GM21528 (cell line): Measurements from ENCODE around the gene ZNF431.
"Not testable (repeated sequence)": the region's sequence is repeated elsewhere in the genome, so short reads cannot be mapped to it uniquely, and the experiment has no call there.

Experiments
- ATAC-seq: cut with Tn5 transposase; IDR thresholded peaks from one replicate; pipeline ENCODE4 v1.9.1; 2021; ENCODE audit warnings: mild to moderate bottlenecking, moderate library complexity; ENCODE audit not compliant: unreplicated experiment, low FRiP score

ZNF431 gene

DNA sequence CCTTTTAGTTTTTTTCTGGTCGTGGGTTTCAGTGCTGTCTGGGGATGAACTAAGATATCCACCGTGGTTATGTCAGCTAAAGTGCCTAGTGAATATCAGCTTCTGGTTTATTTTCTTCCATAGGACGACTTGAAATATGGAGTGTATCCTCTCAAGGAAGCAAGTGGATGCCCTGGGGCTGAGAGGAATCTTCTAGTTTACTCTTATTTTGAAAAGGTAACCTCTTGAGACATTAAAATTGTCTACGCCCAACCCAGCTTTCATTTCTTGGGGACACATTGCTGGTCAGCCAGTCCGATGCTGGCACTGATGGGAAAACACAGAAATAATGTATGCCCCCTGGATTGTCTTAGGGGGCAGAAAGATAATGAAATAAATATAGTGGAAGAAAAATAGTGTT is 1.6 kb downstream of the ZNF431 start:
- ATAC-seq: no peak

DNA sequence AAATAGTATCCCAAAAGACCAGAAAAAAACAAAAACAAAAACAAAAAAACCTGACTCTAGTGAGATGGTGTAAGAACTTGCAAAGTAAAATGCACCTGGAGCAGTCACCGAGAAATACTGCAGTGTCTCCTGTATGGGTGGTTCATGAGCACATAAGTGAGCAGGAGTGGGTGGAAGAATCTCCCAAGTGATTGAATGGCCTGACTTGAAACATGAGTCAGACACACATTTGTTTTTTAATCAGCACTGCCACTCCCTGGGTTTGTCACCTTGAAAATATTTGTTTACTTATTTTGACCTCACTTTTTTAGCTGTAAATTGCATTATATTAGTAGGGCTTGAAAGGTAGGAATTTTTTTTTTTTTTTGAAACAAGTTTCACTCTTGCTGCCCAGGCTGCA is 2.0 kb downstream of the ZNF431 start:
- ATAC-seq: no peak

DNA sequence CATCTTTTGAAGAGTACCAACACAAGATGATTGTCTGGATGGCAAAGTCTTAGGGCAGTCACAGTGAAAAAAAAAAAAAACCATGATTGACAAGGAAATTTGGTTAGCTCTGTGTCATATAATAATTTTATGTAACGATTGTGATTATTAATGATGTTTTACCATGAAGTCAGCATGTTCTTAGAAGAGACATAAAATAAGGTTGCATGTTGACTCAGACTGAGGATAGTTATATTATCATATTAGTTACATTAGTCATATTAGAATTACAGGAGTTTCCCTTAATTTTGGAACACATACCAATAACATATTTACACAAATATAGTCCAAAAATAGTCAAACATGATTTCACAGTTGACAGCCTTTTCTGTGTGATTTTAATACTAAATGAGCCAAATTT is 5.7 kb downstream of the ZNF431 start:
- no peak for ATAC-seq

DNA sequence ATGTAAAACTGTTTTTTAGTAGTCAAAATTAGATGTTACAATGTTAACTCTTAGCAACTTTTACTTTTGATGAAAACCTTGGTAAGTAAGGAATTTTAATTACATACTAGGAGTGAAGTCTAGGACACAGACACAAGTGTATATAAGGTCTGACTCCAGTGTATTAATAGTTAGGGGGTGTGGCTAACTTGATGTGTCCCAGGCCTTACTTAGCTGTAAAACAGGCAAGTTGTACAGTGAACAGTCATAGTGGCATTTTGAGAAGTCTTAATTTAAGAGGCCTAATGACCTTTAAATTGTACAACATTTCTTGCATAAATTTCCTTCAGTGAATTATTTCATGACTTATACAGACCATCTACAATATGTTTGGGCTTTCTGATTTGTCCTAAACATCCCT is 6.8 kb downstream of the ZNF431 start:
- no peak for ATAC-seq

DNA sequence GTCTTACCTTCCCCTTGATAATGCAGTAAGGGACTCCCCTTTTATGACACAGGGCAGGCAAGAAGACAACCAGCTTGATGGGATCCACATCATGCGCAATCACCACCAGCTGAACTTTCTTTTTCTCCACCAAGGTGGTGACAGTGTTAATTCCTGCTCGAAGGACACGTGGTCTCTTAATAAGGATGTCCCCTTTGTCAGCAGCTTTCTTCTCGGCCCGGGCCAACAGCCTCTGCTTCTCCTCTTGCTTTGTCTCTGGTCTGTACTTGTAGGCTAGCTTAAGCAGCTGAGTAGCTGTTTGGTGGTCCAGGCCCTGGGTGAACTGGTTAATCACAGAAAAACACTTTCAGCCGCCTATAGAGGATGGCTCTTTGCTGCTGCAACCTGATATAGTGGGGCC is 8.0 kb downstream of the ZNF431 start:
- no peak for ATAC-seq

DNA sequence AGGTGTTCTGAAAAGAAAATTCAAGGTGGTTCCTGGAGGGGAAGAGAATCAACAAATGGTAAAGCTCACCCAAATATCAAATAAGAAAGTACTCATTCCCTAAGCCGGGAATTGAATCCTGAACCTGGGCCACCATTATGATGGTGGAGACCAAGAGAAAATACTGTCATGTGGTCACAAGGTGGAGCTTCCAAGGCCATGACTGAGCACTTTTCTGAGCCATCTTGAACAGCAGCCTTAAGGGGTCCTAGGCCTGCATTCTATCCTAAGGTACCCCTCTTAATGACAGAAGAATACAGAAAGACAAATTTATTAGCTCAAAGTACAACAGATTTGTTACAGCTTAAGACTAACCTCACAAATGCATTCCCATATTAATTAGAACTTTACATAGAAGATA is 9.6 kb downstream of the ZNF431 start:
- no peak for ATAC-seq

DNA sequence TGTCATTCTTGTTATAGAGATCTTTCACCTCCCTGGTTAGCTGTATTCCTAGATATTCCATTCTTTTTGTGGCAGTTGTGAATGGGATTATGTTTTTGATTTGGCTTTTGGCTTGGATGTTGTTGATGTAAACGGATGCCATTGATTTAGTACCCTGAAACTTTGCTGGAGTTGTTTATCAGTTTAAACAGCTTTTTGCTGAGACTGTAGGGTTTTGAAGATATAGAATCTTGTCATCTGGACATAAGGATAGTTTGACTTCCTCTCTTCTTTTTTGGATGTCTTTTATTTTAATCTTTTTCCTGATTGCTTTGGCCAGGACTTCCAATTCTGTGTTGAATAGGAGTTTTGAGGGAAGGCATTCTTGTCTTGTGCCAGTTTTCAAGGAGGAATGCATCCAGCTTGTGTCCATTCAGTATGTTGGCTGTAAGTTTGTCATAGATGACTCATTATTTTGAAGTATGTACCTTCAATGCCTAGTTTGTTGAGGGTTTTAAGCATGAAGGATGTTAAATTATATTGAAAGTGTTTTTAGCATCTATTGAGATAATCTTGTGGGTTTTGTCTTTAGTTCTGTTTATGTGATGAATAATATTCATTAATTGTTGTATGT is 16.8 kb downstream of the ZNF431 start:
- no peak for ATAC-seq

DNA sequence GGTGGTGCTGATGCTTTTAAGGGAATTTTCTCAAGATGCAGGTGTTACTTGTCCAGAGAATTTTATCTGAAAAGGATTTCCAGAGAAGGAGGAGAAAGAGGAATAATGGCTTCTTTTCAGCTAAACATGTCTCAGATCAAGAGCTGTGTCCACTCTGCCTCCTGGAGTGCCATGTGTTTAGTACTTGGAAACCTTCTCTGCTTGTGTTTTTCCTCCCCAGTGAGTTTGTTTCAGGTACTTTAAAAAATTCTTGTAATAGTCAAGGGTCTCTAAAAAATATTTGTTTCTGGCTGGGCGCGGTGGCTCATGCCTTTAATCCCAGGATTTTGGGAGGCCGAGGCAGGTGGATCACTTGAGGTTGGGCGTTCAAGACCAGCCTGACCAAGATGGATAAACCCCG is 22.7 kb downstream of the ZNF431 start:
- ATAC-seq: no peak

DNA sequence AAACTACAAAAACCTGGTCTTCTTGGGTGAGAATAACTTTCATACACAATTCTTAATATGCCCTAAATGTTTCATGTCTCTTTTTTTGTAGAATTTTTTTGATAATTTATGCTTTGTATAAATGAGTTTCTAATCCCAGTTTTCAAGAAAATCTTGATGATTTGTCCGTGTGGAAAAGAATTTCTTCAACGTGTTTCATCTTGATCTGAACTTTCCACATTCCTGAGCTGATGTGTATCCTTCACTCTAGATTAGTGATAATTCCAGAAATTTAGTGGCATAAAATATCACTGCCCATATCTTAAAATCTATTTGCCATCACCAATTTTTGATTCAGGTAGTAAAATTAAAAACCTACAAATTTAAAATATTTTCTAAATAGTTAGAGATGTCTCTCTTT is 24.6 kb downstream of the ZNF431 start:
- no peak for ATAC-seq

DNA sequence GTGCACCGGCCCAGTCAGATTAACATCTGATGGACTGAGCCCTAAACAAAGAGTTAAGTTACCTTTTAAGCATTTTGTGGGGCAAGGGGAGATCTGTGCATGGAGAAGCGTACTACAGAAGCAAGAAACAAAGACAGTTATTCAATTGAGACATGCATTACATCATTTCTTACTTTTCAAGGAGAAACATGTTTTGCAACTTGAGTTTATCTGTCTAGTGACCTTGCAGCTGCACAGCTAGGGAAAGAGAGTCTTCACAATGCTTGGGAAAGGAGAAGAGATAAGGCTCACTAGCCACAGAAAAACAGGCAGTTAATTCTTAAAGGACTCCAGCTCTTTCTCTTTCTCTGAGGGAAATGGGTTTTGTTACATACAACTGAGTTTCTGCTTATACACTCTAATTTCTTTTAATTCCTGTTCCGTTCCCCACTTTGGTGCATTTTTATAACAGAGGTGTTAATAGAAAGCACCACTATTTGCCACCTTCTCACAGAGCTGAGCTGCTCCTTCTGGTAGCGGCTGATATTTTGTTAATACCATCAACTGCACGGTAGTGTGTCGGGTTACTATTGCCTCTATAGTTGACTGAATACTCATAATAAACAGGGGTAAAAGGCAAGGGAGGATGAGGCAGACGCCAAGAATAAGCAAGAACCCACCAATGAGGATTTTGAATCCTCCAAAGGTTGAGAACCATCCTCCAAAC is 55.9 kb downstream of the ZNF431 start:
- no peak for ATAC-seq

DNA sequence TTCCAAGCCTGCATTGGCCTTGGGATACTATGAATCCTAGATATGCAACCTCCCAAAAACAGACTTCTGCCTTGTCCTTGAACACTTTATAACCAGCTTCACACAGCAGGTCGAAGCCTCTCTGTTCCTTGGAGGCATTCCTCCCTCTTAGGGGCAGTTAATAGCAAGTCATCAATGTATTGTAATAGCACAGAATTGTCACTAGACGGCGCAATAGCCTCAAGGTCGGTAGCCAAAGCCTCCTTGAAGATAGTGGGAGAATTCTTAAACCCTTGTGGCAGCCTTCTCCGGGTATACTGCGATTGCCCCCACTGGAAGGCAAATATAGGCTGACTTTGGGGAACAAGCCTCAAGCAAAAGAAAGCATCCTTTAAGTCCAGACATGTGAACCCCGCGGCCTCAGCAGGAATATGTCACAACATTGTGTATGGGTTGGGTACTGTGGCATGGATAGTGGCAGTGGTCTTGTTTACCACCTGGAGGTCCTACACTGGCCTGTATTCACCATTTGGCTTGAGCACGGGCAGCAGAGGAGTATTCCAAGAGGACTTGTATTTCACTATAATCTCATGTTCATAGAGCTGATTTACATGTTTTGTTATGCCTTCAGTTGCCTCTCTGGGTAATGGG is 61.1 kb downstream of the ZNF431 start:
- ATAC-seq: no peak

DNA sequence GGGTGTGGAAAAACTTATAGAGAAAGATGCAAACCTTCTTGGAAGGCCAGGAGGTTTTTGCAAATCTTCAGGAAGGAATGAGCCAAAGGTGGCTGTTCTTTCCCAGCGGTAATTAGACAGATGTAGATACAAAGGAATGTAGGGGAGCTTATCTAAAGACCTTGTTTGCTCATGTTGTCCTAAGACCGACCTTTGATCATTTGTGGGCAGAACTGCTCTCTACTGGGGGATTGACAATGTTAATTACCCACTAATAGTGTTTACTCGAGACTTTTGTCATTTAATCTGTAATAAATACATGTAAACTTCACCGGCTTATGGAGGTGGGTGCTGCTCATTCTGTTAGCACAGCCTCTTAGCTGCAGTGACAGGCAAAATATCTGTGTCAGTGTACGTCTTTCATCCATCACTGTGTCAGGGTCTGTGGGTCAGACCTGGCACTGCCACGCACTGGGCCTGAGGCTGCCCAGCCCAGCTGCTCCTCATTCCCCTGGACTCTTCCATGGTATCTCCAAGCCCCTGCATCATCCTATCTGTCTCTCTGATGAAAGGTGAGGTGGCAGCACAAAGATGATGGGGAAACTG is 68.3 kb downstream of the ZNF431 start:
- no peak for ATAC-seq

DNA sequence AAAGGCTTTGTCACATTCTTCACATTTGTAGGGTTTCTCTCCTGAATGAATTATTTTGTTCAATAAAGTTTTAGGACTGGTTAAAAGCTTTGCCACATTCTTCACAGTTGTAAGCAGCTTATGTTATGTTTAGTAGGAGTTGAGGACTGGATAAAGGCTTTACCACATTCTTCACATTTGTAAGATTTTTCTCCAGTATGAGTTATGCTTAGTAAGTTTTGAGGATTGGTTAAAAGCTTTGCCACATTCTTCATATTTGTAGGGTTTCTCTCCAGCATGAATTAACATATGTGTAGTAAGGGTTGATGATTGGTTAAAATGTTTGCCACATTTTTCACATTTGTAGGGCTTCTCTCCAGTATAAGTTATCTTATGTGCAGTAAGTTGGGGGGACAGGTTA is 79.9 kb downstream of the ZNF431 start:
- no peak for ATAC-seq

DNA sequence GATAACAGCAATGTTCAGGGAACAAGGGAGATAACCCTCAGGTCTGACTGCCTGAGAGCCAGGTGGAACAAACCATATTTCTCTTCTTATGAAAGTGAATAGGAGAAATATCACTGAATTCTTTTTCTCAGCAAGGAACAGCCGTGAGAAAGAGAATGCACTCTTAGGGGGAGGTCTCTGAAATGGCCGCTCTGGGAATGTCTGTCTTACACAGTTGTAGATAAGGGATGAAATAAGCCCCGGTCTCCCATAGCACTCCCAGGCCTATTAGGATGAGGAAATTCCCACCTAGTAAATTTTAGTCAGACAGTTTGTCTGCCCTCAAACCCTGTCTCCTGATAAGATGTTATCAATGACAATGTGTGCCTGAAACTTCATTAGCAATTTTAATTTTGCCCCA is 88.1 kb downstream of the ZNF431 start:
- not testable (repeated sequence) for ATAC-seq

DNA sequence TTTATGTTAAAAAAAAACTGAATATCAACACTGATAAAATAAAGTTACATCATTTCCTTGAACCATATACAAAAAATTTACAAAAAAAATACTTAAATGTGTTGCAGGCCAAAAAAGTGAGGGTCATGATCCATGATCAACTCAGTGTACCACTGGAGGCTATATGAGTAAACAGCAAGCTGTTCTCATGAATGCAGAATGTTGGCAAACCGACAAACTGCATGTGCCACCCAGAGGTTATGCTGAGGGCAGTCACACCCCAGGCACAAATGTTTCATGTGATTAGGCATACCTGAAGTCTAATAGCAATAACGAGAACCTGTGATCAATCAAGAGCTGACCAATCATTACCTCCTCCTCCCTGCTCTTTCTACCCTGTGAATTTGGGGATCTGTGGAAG is 91.9 kb downstream of the ZNF431 start:
- no peak for ATAC-seq

DNA sequence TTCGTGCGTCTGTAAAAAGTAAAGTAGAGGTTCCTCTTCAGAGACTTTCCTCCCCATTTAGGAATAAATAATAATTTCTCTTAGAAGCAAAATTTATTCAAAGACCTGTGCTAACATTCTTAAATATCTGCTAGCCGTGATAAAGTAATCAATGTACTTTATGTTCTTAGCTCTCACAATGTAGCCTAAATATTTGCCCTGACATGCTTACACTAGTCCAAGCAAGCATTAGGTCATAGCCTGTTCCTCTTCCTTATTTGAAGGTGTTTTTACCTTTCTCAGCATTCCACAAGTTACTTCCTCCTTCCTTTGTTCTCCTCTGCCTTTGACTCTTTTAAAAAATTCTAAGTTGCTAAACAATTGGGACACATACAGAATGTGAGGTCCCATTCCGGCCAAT is 94.9 kb downstream of the ZNF431 start:
- not testable (repeated sequence) for ATAC-seq

DNA sequence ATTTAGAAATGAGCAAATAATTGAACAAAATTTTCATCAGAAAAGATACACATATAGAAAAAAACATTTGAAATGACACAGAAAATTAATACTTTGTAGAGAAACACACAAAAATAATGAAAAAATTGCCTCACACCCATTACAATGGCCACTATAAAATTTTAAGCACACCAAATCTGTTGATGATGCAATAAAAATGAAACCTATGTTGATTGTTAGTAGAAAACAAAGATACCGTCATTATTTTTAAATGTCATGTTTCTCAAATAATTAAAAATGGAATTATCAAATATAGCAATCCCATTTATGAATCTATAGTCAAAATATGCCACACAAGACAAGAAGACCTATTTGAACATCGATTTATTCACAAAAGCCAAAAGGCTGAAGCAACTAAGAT is 96.8 kb downstream of the ZNF431 start:
- no peak for ATAC-seq
